Thymus (tissue), 11 donors: ENCODE results near the gene PWWP2B. TPM values are rescaled to one million over a fixed set of nuclear protein-coding genes. Genes with fewer than 3 reads are reported as not detected.

ENCODE experiments used
- DNase-seq, 9 donors: peaks; one replicate each; pipeline ENCODE4 v3.0.0-alpha.2; 2013; ENCODE audit warnings: low spot score in 9 of 9, low read depth in 6 of 9, missing footprints in 1 of 9
- H3K27ac ChIP-seq, 2 donors: one replicate each; pipeline ENCODE4 v1.5.1; 2013; ENCODE audit warnings: control low read depth in 1 of 2, low read depth in 1 of 2, low read length in 1 of 2, mild to moderate bottlenecking in 1 of 2, moderate library complexity in 1 of 2
- H3K27me3 ChIP-seq, 2 donors: one replicate each; pipeline ENCODE4 v1.5.1; 2013; ENCODE audit warnings: low read length in 1 of 2; ENCODE audit not compliant: control insufficient read depth in 2 of 2, insufficient read depth in 1 of 2
- H3K36me3 ChIP-seq, 2 donors: one replicate each; pipeline ENCODE4 v1.5.1; 2013; ENCODE audit warnings: low read length in 1 of 2, mild to moderate bottlenecking in 1 of 2, moderate library complexity in 1 of 2; ENCODE audit not compliant: control insufficient read depth in 2 of 2, insufficient read depth in 2 of 2
- H3K4me1 ChIP-seq, 2 donors: one replicate each; pipeline ENCODE4 v1.5.1; 2013; ENCODE audit warnings: low read length in 2 of 2; ENCODE audit not compliant: control insufficient read depth in 2 of 2, insufficient read depth in 2 of 2
- H3K4me3 ChIP-seq, 2 donors: one replicate each; pipeline ENCODE4 v1.5.1; 2013; ENCODE audit warnings: low read length in 2 of 2, control low read depth in 1 of 2, mild to moderate bottlenecking in 1 of 2
- H3K9me3 ChIP-seq, 2 donors: one replicate each; pipeline ENCODE4 v1.5.1; 2013; ENCODE audit warnings: low read length in 1 of 2, mild to moderate bottlenecking in 1 of 2; ENCODE audit not compliant: control insufficient read depth in 2 of 2, insufficient read depth in 1 of 2
- WGBS: extraction: QIAGEN DNeasy Blood & Tissue Kit; methylation state at CpG from one replicate; pipeline ENCODE4 v1.1.7; 2013; 5-methylcytosine and 5-hydroxymethylcytosine counted together
- polyA plus RNA-seq: library from polyadenylated mRNA; stranded (reverse); fragments of 200-250 nt; gene quantifications from one replicate; pipeline ENCODE4 v1.2.3, GENCODE V29; 2013
- total RNA-seq: library from RNA; stranded (reverse); fragments of 120-200 nt; gene quantifications from one replicate; pipeline ENCODE4 v1.2.4, GENCODE V29; 2013
- donor health status: healthy.

The PWWP2B gene
- total and polyA plus RNA-seq, 2 donors = 5.1 to 9.8 TPM

DNA sequence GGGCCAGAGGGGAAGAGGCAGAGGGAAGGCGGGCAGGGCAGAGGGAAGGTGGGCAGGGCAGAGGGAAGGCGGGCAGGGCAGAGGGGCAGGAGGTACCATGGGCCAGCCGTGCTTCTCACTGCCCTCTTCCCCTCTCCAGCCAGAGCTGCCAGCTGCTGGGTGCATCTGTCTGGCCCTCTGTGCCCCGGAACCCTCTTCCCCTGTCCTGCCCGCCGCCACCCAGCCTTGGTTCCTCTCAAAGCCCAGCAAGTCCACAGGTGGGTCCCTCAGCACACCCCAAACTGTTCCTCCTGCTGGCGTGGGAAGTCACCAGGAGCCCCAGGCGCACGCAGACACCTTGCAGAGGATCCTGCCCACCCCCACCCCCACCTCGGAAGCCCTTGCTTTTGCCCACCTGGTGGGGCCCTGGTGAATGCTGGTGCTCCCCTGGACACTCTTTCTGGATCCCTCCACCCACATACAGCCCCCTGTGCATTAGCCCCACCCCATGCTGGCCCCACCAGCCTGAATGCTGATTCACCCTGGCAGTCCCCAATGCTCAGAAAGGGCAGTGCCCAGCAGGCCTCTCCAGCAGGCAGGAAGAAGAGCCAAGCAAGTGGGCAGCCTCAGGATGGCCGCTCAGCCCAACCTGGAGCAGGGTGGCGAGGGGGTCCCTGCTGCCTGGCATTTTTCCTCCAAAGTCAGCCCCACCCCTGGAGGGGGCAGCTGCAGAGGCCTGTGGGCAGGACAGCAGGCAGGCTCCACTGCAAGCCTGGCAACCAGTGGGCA is 1.9 kb upstream of the PWWP2B start:
- Histone ChIP-seq H3K27me3 (peaks cover 22 to 51% of the 10 kb centered on the region in 2 donors), H3K4me1 (peaks cover 7 to 19% of the 10 kb centered on the region in 2 donors), H3K27ac (no peak overlapping the region), H3K36me3 (no peaks in the 10 kb centered on the region), H3K4me3 (no peak overlapping the region), H3K9me3 (no peaks in the 10 kb centered on the region)
- WGBS = 60% methylated on average over 12 of the region's 12 CpGs
- DNase-seq = no peak

DNA sequence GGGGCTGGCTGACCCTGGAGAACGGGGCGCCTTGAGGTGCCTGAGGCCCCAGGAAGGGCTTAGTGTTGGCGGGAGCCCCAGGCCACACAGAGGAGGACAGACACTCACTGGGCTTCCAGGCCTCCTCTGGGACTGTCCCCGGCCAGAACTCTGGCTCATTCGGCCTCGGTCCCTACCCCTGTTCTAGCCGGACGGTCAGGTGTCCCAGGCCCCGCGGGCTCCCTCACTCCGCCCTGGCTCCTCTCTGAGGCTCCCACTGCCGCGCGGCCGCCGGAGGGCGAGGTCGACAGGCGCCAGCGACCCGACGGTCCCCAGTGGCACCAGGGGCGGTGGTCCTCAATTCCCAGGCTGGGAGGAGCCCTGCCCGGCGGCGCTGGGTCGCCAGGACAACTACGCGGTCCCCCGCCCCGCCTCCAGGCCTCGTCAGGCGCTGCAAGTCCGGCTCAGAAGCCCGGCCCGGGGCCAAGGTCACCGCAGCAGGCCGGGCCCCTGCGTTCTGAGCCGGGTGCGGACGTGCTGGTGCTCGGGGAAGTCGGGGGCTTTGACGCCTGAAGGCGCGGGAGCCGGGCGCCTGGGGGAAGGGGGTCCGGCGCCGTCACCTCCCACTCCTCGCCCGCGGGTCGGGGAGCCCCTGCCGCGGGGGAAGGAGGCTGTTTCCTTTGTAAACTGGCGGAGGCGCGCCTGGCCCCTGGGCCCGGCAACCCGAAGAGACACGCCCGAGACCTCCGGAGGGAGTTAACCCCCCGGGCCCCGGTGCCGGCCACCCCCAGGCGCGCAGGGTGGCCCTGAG is 1.1 kb upstream of the PWWP2B start:
- Histone ChIP-seq H3K9me3 (no peaks in the 10 kb centered on the region), H3K27ac (peak overlapping the region in 1 of 2 donors; percentile 56), H3K27me3 (peaks cover 22 to 51% of the 10 kb centered on the region in 2 donors), H3K4me1 (peaks cover 7 to 19% of the 10 kb centered on the region in 2 donors), H3K36me3 (no peaks in the 10 kb centered on the region), H3K4me3 (peak overlapping the region in 1 of 2 donors; percentile 71)
- peak in 1 of 9 donors; percentile 27 for DNase-seq
- WGBS = 15% methylated on average over 71 of the region's 71 CpGs

DNA sequence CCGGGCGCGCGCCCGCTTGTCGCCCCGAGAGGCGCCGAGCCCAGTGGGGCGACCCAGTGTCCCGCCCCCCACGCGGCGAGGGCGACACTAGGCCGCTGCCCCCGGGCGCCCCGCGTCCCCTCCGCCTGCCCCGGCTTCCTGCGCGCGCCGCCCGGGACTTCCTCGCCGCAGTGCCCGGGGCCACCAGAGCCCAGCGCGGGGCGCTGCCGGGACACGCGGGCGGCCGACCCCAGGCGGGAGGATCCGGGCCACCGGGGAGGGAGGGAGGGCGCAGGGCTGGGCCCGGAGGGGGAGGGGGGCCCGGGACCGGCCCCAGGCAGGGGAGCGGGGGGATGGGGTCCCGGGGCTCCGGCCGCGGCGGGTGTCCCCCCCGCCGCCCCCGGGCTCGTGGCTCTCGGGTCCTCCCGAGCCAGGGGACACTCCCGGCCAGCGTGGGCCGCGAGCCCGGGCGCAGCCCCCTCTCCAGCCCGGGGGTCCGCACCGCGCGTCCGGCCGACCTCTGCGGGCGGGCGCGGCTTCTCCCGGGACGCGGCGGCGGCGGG is 435 bp upstream of the PWWP2B start:
- H3K4me1 ChIP-seq = peaks cover 7 to 19% of the 10 kb centered on the region in 2 donors
- 1% methylated on average over 72 of the region's 80 CpGs for WGBS

GRCh38 chr10:132397671-132398565 is 918 bp downstream of the PWWP2B start:
- peaks cover 7 to 19% of the 10 kb centered on the region in 2 donors for H3K4me1 ChIP-seq
- peak in 1 of 9 donors; percentile 44 for DNase-seq
- no peaks in the 10 kb centered on the region for H3K36me3 ChIP-seq
- no peak overlapping the region for H3K27ac ChIP-seq
- H3K9me3 ChIP-seq = no peaks in the 10 kb centered on the region
- WGBS = 13% methylated on average over 40 of the region's 40 CpGs
- peak overlapping the region; percentile 40 to 71 for H3K4me3 ChIP-seq
- H3K27me3 ChIP-seq = peaks cover 22 to 51% of the 10 kb centered on the region in 2 donors

More for the DNA sequence above, 435 bp upstream of the PWWP2B start:
- peak in 3 of 9 donors; percentile 49 to 63 (median 54) for DNase-seq
- H3K9me3 ChIP-seq = no peaks in the 10 kb centered on the region
- peak overlapping the region in 1 of 2 donors; percentile 56 for H3K27ac ChIP-seq
- H3K4me3 ChIP-seq = peak overlapping the region in 1 of 2 donors; percentile 71
- no peaks in the 10 kb centered on the region for H3K36me3 ChIP-seq
- peaks cover 22 to 51% of the 10 kb centered on the region in 2 donors for H3K27me3 ChIP-seq

DNA sequence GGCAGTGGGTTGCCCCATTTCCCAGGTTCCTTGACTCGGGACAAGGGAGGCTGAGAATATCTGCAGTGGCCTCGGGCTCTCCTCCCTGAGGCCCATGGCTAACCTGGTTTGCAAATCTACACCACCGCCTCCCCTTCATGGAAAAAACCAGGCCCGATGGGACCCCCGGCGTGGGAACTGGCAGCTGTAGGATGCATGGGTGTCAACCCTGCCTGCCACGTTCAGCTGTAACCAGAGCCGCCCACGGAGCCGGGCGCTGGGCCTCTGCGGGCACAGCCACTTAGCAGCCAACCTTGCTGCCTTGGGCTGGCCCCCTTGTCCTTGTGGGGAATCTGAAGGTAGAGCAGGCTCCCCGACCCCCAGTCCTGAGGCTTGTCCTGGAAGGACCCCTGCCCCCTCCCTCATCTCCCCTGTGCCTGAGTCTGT is 1.6 kb downstream of the PWWP2B start:
- DNase-seq = no peak
- Histone ChIP-seq H3K36me3 (no peaks in the 10 kb centered on the region), H3K4me1 (peaks cover 7 to 19% of the 10 kb centered on the region in 2 donors), H3K27ac (no peak overlapping the region), H3K27me3 (peaks cover 22 to 46% of the 10 kb centered on the region in 2 donors), H3K9me3 (no peaks in the 10 kb centered on the region), H3K4me3 (no peak overlapping the region)
- 93% methylated on average over 13 of the region's 13 CpGs for WGBS

GRCh38 chr10:132399117-132400035 is 2.4 kb downstream of the PWWP2B start:
- H3K27ac ChIP-seq = no peak overlapping the region
- H3K4me1 ChIP-seq = peaks cover 7 to 19% of the 10 kb centered on the region in 2 donors
- no peak overlapping the region for H3K4me3 ChIP-seq
- no peaks in the 10 kb centered on the region for H3K9me3 ChIP-seq
- DNase-seq = no peak
- H3K27me3 ChIP-seq = peaks cover 22 to 39% of the 10 kb centered on the region in 2 donors
- no peaks in the 10 kb centered on the region for H3K36me3 ChIP-seq
- WGBS = 96% methylated on average over 27 of the region's 27 CpGs

DNA sequence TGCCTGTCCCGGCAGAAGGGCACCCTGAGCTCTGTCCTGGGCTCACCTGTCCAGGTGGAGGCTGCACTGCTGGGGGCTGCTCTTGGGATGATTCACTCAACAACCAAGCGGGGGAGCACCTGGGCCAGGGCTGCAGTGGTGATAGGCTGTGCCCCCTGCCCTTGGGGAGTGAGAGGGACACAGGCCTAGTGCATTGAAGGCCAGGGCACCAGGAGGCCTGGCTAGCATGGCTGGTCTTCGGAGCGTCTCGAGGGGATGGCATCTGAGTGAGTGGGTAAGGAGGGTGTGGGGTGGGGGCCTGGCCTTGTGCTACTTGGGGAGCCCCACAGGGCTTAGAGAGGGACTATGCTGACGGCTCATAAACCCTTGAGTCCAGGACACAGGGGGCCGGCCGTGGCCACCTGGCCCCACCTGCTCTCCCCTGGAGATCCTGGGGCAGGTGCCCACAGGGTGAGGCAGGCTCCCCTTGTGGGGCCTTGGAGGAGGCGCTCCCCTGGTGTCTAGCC is 3.1 kb downstream of the PWWP2B start:
- WGBS = 92% methylated on average over 9 of the region's 9 CpGs
- Histone ChIP-seq H3K27me3 (peaks cover 16 to 32% of the 10 kb centered on the region in 2 donors), H3K36me3 (no peaks in the 10 kb centered on the region), H3K27ac (no peak overlapping the region), H3K9me3 (no peaks in the 10 kb centered on the region), H3K4me1 (peaks cover 7 to 19% of the 10 kb centered on the region in 2 donors), H3K4me3 (no peak overlapping the region)
- DNase-seq = no peak
